Cerebellar cortex (tissue), 1 donor: ENCODE results near the gene CCND1.
A peak's percentile ranks its signal among the peaks of the same experiment; 100 is the strongest.
"Not testable (repeated sequence)": the region's sequence is repeated elsewhere in the genome, so short reads cannot be mapped to it uniquely, and the experiment has no call there.

Source experiments
- DNase-seq: peaks from one replicate; pipeline ENCODE4 v3.0.0-alpha.2; 2015; ENCODE audit warnings: low spot score

Gene CCND1

GRCh38 chr11:69667619-69668604 is 27.0 kb downstream of the CCND1 start:
- no peak for DNase-seq

GRCh38 chr11:69669486-69669885 is 28.5 kb downstream of the CCND1 start:
- no peak for DNase-seq

DNA sequence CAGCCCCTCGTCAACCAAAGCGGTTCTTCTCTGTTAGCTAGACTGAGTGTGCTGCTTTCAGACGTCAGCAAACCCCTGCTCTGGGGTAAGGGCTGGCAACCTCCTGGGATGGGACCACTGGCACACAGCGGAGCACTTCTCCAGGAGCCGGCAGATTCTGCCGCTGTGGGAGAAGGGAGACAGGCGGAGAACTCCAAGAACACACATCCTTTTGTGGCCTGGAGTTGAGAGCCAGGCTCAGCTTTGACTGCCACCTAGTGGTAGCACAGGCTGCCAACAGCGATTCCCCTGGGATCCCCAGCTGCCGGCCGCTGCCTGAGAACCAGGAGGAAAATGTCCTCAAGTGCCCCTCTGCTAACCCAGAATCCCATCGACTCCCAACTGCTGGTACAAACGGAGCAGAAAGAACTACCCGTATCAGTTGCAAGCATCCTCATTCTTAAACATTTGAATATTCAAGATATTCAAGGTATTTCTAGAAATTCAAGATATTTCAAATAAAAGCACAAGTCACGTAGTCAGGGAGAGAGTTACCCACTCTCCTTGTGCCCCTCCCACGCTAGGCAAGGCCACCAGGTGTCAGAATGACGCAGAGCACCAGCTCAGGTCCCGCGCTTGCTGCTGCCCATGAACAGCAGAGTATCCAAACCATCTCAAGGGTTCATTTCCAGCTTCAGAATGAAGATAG is 29.3 kb downstream of the CCND1 start:
- DNase-seq: peak; percentile 73

DNA sequence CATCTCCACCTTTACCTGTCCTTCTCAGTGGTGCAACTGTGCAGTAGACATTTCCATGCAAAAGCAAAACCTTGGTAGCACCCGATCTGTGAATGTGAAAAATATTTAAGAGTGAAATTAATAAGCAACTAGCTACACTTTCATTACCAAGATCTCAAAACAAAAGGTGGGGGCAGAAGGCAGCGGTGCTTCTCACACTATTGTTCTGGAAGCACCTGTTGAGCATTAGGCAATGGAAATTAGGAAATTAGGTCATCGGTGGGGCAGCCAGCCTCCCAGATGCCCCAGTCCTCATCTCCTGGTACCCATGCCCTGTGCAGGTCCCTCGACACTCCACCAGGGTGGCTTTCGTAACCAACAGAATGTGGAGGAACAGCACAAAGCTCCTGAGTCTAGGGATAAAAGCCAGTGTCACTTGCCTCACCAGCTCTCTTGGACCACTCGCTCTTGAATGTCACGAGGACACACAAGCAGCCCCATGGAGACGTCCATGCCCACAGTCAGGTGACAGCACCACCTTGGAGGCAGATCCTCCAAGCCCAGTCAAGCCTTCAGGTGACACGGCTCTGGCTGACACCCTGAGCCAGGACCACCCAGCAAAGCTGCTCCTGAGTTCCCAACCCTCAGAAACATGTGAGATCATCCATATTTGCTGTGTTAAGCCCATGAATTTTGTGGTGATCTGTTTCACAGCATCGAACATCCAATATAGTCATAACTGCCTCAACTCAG is 30.9 kb downstream of the CCND1 start:
- DNase-seq: no peak

GRCh38 chr11:69674267-69674885 is 33.4 kb downstream of the CCND1 start:
- no peak for DNase-seq

- peak; percentile 94 for DNase-seq
Measured at GRCh38 chr11:69674886-69675714, 34.1 kb downstream of the CCND1 start, which contains the start of gene LTO1. TSS of gene LTO1 (minus strand) at chr11:69675353. CDS start at chr11:69675239, 114 bp downstream.

GRCh38 chr11:69677749-69678148 is 36.8 kb downstream of the CCND1 start:
- no peak for DNase-seq

DNA sequence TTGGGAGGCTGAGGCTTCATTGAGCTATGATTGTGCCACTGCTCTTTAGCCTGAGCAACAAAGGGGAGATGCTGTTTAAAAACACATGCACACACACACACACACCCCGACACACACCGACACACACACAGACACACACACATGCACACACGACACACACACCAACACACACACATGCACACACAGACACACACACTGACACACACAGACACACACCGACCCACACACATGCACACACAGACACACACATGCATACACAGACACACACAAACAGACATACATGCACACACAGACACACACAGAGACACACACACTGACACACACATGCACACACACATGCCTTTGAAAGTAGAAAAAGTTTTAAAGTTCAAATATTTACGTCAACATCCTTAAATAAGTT is 39.7 kb downstream of the CCND1 start:
- DNase-seq: no peak

- DNase-seq: no peak
Measured at GRCh38 chr11:69682221-69682620, 41.3 kb downstream of the CCND1 start.

- DNase-seq: no peak
Measured at GRCh38 chr11:69682681-69683326, 41.8 kb downstream of the CCND1 start.

GRCh38 chr11:69683764-69684333 is 42.9 kb downstream of the CCND1 start:
- peak; percentile 35 for DNase-seq

GRCh38 chr11:69684651-69685050 is 43.7 kb downstream of the CCND1 start:
- no peak for DNase-seq

DNA sequence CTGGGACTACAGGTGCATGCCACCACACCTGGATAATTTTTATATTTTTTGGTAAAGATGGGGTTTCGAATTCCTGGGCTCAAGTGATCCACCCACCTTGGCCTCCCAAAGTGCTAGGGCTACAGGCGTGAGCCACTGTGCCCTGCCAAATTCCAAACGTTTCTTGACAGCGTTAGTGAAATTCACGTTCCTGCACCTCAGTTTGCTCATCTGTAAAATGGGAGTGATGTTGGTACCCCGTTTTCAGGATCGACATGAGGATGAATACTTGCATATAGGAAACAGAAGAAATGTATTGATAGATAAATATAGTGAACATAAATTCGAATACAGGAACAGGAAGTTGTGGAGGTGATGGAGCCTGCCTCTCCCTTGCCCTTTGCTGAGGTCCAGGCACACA is 44.4 kb downstream of the CCND1 start:
- no peak for DNase-seq

DNA sequence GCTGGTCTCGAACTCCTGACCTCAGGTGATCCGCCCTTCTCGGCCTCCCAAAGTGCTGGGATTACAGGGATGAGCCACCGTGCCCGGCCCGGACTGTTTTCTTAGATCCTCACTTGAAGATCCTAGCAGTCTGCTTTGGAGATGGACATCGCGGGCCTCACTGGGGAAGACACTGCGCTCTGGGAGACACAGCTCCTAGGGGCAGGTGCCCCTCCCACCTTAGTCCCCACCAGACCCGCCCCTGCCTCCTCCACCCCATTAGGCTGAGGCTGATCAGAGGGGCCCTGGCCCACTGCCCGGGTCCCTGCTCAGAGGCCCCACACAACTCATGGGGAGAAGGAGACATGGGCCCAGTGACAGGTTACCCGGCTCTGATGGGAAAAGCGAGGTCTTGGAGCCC is 45.5 kb downstream of the CCND1 start:
- no peak for DNase-seq

- no peak for DNase-seq
Measured at GRCh38 chr11:69686856-69687255, 45.9 kb downstream of the CCND1 start.

DNA sequence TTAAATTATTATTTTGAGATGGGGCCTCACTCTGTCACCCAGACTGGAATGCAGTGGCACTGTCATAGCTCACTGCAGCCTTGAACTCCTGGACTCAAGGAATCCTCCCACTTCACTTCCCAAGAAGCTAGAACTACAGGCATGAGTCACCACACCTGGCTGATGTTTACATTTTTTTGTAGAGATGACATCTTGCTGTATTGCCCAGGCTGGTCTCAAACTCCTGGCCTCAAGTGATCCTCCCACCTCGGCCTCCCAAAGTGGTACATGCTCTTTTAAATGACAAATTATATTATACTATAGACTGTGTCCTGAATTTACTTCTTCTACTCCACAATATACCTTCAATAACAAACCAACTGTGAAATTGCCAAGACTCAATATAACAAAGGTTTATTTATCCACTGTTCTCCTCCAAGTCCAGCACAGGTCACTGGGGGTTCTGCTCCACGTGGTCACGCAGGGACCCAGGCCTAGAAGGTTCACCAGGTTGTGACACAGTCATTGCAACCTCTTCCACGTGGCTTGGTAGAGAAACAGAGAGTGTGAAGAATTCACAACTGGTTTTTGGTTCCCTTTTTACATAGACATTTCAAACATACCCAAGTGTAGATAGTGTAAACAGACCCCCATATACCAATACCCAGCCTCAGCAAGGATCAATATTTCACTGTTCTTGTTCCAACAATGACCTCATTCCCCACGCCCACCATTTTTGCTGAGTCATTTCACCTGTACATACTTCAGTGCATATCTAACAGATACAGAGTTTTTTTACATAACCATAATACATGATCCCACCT is 47.2 kb downstream of the CCND1 start:
- not testable (repeated sequence) for DNase-seq

DNA sequence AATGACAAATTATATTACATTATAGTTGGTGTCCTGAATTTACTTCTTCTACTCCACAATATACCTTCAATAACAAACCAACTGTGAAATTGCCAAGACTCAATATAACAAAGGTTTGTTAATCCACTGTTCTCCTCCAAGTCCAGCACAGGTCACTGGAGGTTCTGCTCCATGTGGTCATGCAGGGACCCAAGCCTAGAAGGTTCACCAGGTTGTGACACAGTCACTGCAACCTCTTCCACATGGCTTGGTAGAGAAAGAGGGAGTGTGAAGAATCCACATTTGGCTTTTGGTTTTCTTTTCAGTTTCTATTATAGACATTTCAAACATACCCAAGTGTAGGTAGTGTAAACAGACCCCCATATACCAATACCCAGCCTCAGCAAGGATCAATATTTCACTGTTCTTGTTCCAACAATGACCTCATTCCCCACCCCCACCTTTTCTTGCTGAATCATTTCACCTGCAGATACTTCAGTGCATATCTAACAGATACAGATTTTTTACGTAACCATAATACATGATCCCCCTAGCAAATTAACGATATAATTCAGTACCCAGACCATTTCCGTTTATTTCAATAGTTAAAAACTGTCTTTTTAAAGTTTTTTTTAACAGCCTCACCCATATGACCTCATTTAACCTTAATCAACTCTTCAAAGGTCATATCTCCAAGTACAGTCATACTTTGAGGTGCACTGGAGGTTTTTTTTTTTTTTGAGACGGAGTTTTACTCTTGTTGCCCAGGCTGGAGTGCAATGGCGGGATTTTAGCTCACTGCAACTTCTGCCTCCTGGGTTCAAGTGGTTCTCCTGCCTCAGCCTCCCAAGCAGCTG is 48.7 kb downstream of the CCND1 start:
- DNase-seq: no peak

GRCh38 chr11:69691463-69691862 is 50.5 kb downstream of the CCND1 start:
- DNase-seq: no peak
